Measurements from ENCODE around the gene LZTS2. TPM values are rescaled to one million over a fixed set of nuclear protein-coding genes. Genes with fewer than 3 reads are reported as not detected.

The LZTS2 gene
- total RNA-seq, 1 donor from 2014 or later: 56.0 TPM

- peak; percentile 80 for DNase-seq (ENCODE audit: low read depth, low spot score)
These were observed 13.1 kb downstream of the LZTS2 start for GRCh38 chr10:101012525-101013364.

- DNase-seq (ENCODE audit: low read depth, low spot score): no peak
These were observed 13.8 kb downstream of the LZTS2 start for GRCh38 chr10:101013365-101013825.

GRCh38 chr10:101014230-101014884, 14.7 kb downstream of the LZTS2 start:
- no peak for DNase-seq (ENCODE audit: low read depth, low spot score)

- no peak for DNase-seq (ENCODE audit: low read depth, low spot score)
These were observed 15.5 kb downstream of the LZTS2 start for GRCh38 chr10:101014966-101015581.

GRCh38 chr10:101015582-101015973, 16.0 kb downstream of the LZTS2 start:
- no peak for DNase-seq (ENCODE audit: low read depth, low spot score)

GRCh38 chr10:101016814-101017213, 17.2 kb downstream of the LZTS2 start:
- DNase-seq (ENCODE audit: low read depth, low spot score): no peak

- no peak for DNase-seq (ENCODE audit: low read depth, low spot score)
These were observed 18.6 kb downstream of the LZTS2 start for GRCh38 chr10:101018118-101018599.

- DNase-seq (ENCODE audit: low read depth, low spot score): no peak
These were observed 19.2 kb downstream of the LZTS2 start for GRCh38 chr10:101018600-101019439.

- no peak for DNase-seq (ENCODE audit: low read depth, low spot score)
These were observed 19.8 kb downstream of the LZTS2 start for GRCh38 chr10:101019440-101019703.

- DNase-seq (ENCODE audit: low read depth, low spot score): no peak
These were observed 20.9 kb downstream of the LZTS2 start for GRCh38 chr10:101020427-101021075.

- no peak for DNase-seq (ENCODE audit: low read depth, low spot score)
These were observed 21.6 kb downstream of the LZTS2 start for GRCh38 chr10:101021239-101021638.

- no peak for DNase-seq (ENCODE audit: low read depth, low spot score)
These were observed 22.2 kb downstream of the LZTS2 start for GRCh38 chr10:101021692-101022251.

- DNase-seq (ENCODE audit: low read depth, low spot score): no peak
These were observed 23.5 kb downstream of the LZTS2 start for GRCh38 chr10:101022967-101023705.

- no peak for DNase-seq (ENCODE audit: low read depth, low spot score)
These were observed 27.6 kb downstream of the LZTS2 start for GRCh38 chr10:101027106-101027720.

GRCh38 chr10:101028446-101029337, 29.1 kb downstream of the LZTS2 start:
- no peak for DNase-seq (ENCODE audit: low read depth, low spot score)

GRCh38 chr10:101029520-101030295, 30.1 kb downstream of the LZTS2 start:
- DNase-seq (ENCODE audit: low read depth, low spot score): no peak

- DNase-seq (ENCODE audit: low read depth, low spot score): no peak
These were observed 31.0 kb downstream of the LZTS2 start for GRCh38 chr10:101030496-101031127.

All from pulmonary artery endothelial cell (primary cell).